Epithelial cell of proximal tubule (primary cell): ENCODE results near the gene SYT8. TPM values are rescaled to one million over a fixed set of nuclear protein-coding genes. Genes with fewer than 3 reads are reported as not detected.

ENCODE experiments used
- DNase-seq: peaks from one replicate; pipeline ENCODE4 v3.0.0-alpha.2; 2011; ENCODE audit warnings: low read depth
- H3K4me3 ChIP-seq: 2 replicates; pipeline ENCODE4 v1.5.1; 2011; ENCODE audit warnings: low read depth, mild to moderate bottlenecking, low read length
- total RNA-seq: library from RNA; depleted of rRNA; stranded (reverse); fragments of >200 nt; gene quantifications from 2 replicates; pipeline ENCODE4 v1.2.3, GENCODE V29; 2015
- TF ChIP-seq, protein P1 (sequence below): conservative IDR thresholded peaks from 2 replicates; pipeline ENCODE4 v1.5.1; 2012; ENCODE audit warnings: low read depth, mild to moderate bottlenecking, low read length

Gene SYT8
- total RNA-seq, 1 donor from 2014 or later = 0.81 TPM

DNA sequence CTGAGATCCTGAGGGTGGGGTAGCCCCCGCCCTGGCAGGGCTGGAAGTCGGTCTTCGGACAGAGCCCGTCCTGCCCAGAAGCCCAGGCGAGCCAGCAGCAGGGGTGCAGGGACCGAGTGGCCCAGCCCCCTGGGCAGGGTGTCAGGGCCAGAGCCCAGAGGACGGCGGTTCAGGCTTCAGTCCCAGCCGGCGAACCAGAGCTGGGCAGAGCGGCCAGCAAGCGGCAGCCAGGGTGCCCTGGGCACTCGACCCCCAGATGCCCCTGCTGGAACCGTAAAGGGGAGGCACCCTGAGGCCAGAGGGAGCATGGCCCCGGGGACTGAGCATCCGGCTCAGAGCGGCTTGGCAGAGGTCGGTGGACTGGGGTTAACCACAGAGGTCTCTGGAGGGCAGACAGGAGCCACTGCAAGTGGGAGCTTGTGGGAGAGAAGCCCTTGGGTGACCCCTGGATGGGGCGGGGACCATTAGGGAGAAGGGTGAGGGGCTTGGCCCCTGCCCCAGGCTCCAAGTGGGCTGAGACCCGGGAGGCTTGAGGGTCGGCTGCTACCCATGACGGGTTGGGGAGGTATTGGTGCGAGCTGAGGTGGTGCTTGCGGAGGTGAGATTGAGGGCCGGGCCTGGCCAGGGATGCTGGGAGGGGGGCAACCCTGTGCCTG is 34.0 kb downstream of the SYT8 start:
- TF ChIP-seq, protein P1, sequence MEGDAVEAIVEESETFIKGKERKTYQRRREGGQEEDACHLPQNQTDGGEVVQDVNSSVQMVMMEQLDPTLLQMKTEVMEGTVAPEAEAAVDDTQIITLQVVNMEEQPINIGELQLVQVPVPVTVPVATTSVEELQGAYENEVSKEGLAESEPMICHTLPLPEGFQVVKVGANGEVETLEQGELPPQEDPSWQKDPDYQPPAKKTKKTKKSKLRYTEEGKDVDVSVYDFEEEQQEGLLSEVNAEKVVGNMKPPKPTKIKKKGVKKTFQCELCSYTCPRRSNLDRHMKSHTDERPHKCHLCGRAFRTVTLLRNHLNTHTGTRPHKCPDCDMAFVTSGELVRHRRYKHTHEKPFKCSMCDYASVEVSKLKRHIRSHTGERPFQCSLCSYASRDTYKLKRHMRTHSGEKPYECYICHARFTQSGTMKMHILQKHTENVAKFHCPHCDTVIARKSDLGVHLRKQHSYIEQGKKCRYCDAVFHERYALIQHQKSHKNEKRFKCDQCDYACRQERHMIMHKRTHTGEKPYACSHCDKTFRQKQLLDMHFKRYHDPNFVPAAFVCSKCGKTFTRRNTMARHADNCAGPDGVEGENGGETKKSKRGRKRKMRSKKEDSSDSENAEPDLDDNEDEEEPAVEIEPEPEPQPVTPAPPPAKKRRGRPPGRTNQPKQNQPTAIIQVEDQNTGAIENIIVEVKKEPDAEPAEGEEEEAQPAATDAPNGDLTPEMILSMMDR = no peak
- H3K4me3 ChIP-seq = no peak overlapping the region
- no peak for DNase-seq

DNA sequence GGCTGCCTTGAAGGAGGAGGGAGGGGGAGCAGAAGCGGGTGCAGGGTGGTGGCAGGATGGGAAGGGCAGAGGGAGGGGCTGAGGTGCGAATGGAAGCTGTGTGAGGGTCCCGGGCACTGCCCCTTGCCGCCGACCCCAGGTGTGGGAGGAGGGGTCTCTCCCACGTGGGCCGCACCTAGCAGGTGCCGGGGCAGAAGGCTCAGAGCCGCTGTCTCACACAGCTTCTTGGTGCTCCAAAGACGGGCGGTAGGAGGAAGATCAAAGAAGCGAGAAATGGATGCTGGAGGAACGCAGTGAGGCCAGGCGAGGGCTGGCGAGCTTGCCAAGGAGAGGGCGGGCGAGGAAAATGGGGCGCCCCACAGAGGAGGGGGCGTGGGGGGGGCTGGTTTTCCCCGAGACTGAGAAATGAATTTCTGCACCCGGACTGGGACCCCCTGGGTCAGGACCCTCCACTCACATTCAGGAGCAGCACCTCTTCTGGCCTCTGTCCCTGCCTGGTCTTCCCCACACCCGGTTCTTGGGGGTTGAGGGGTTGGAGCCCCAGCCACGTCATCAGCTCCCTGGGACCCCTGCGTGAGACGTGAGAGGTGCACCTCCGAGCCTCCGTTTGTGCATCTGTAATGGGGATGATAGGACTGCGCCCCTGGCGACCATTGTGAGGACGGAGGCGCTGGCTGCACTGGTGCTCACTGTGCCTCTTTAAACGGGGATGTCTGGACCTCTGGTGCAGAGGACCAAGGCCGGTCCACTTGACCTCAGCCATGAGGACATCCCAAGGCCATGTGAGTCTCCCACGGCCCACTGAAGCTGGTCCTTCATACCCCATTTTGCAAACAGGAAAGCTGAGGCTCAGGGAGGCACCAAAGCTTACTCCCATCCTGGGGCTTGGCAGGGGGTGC is 34.9 kb downstream of the SYT8 start:
- DNase-seq = no peak
- H3K4me3 ChIP-seq = no peak overlapping the region
- TF ChIP-seq, protein P1 = no peak

DNA sequence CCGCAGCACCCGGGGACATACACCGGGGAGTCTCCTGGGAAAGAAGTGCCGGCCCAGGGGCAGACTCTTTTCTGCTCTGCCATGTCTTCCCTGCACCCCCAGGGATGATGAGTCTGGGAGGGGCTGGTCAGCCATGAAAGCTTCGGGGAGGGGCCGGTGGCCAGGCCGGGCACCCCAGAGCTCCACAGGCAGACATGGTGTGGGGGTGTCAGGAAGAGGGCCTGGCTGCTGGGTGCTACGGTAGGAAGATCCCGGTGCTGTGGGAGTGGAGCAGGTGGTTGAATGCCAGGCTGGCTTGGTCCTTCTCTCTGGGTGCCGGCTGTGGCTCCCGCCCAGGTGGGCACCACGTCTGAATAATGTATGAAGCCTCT is 35.5 kb downstream of the SYT8 start:
- TF ChIP-seq, protein P1 = no peak
- DNase-seq = no peak
- no peak overlapping the region for H3K4me3 ChIP-seq

DNA sequence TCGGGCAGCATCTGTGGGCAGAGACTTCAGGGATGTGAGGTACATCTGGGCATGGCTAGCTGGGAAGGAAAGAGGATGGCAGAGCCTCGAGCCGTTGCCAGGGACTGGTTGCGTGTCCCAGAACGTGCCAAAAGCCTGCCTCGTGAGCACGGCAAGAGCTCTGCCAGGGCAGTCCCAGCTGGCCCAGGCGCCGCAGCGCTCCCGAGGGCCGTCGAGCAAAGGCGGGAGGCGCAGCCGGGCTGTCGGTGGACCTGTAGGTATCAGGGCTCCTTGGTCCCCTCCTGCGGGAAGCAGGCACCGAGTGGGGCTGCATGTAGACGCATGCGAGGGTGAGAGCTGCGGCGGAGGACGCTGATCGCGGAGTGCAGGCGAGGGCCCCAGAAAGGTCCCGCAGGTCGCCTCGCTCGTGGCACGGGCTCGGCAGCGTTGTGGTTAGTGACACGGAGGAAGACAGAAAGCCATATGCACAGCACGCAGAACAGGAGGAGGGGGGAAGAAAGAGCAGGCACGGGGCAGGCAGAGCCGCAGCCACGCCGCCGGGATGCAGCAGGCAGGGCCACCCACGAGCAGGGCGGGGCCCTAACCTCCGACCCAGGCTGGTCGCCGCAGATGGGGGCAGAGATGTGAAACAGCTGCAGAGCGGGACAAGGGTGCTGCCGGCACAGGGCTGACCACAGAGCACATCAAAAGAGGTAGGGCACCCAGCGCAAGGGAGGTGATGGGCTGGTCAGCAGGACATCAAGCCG is 36.1 kb downstream of the SYT8 start:
- H3K4me3 ChIP-seq = no peak overlapping the region
- TF ChIP-seq, protein P1 = no peak
- DNase-seq = no peak

DNA sequence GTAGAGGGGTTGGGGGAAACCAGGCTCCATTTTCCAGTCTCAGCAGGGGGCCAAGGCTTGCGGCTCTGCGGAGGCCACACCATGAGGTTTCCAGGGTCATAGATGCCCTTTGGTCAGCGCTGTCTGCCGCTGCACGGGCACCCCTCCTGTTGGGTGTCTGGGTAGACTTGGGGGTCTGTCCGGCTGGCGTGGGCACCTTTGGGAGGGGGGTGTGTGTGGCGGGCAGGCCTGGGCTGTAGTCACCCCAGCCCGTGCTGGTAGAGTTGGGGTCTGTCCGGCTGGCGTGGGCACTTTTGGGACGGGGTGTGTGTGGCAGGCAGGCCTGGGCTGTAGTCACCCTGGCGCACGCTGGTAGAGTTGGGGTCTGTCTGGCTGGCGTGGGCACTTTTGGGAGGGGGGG is 36.7 kb downstream of the SYT8 start:
- no peak overlapping the region for H3K4me3 ChIP-seq
- TF ChIP-seq, protein P1 = no peak
- DNase-seq = no peak

DNA sequence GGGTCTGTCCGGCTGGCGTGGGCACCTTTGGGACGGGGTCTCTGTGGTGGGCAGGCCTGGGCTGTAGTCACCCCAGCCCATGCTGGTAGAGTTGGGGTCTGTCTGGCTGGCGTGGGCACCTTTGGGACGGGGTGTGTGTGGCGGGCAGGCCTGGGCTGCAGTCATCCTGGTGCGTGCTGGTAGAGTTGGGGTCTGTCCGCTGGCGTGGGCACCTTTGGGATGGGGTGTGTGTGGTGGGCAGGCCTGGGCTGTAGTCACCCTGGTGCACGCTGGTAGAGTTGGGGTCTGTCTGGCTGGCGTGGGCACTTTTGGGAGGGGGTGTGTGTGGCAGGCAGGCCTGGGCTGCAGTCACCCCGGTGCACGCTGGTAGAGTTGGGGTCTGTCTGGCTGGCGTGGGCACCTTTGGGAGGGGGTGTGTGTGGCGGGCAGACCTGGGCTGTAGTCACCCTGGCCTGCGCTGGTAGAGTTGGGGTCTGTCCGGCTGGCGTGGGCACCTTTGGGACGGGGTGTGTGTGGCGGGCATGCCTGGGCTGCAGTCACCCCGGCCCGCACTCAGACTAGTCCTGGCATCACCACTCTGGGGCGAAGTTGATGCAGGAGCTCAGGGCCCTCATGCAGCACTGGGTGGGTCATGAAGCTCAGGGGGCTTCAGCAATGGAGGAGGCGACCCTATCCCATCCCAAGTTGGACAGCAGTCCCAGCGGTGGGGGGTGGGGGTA is 37.6 kb downstream of the SYT8 start:
- DNase-seq = no peak
- H3K4me3 ChIP-seq = no peak overlapping the region
- TF ChIP-seq, protein P1 = no peak
